PC-9 (cell line): Measurements from ENCODE around the gene USP24. TPM values are rescaled to one million over a fixed set of nuclear protein-coding genes. Genes with fewer than 3 reads are reported as not detected.

Experiments
- BruUV-seq: library from RNA; stranded (reverse); fragments of 400-500 nt; replicated peaks from 2 replicates; lab custom pipeline; 2021; lab: Mats Ljungman, UMichigan
- CTCF ChIA-PET: fragments of 300-600 bp; sonication (Branson Sonifier 250); formaldehyde crosslinking; loops from one replicate; lab custom pipeline; 2022; ENCODE audit warnings: antibody characterized with exemption; lab: Charles Lee
- POLR2A ChIA-PET: fragments of 300-600 bp; sonication (Branson Sonifier 250); formaldehyde crosslinking; loops from one replicate; lab custom pipeline; 2022; ENCODE audit warnings: antibody characterized with exemption; ENCODE audit not compliant: unreplicated experiment; lab: Charles Lee
- DNase-seq, 2 experiments: peaks; one replicate each; pipeline versions ENCODE4 v3.0.0 to v3.0.0-alpha.2; 2015 to 2022; ENCODE audit warnings: mixed read lengths in 1 of 2
- H2AFZ ChIP-seq: fragments of 200-600 bp; sonication (generic); 2 replicates; pipeline ENCODE4 v1.8.1; 2017; ENCODE audit warnings: antibody characterized with exemption
- H3F3A ChIP-seq: fragments of 200-600 bp; sonication (generic); 2 replicates; pipeline ENCODE4 v1.8.1; 2017; ENCODE audit warnings: antibody characterized with exemption, mild to moderate bottlenecking, low read depth; ENCODE audit not compliant: insufficient read depth
- H3K27ac ChIP-seq: fragments of 200-600 bp; sonication (generic); 2 replicates; pipeline ENCODE4 v1.6.1; 2016; ENCODE audit warnings: mixed run types
- H3K27me3 ChIP-seq: fragments of 200-600 bp; sonication (generic); 2 replicates; pipeline ENCODE4 v1.6.1; 2016; ENCODE audit warnings: low read depth, mixed run types; ENCODE audit not compliant: insufficient read depth
- H3K36me3 ChIP-seq: fragments of 200-600 bp; sonication (generic); 2 replicates; pipeline ENCODE4 v1.6.1; 2016; ENCODE audit warnings: low read depth, mixed run types
- H3K4me1 ChIP-seq: fragments of 200-600 bp; sonication (generic); replicated peaks from 2 replicates; pipeline ENCODE4 v1.6.1; 2016; ENCODE audit warnings: mixed run types; ENCODE audit not compliant: insufficient read depth
- H3K4me2 ChIP-seq: fragments of 200-600 bp; sonication (generic); 2 replicates; pipeline ENCODE4 v1.6.1; 2017; ENCODE audit warnings: mixed run types
- H3K4me3 ChIP-seq: fragments of 200-600 bp; sonication (generic); 2 replicates; pipeline ENCODE4 v1.6.1; 2016; ENCODE audit warnings: mixed run types
- H3K79me2 ChIP-seq: fragments of 200-600 bp; sonication (generic); 2 replicates; pipeline ENCODE4 v1.6.1; 2017; ENCODE audit warnings: low read depth, mixed run types
- H3K9me2 ChIP-seq: fragments of 200-600 bp; sonication (generic); 2 replicates; pipeline ENCODE4 v1.8.1; 2017; ENCODE audit warnings: mild to moderate bottlenecking; ENCODE audit not compliant: insufficient read depth
- H3K9me3 ChIP-seq: fragments of 200-600 bp; sonication (generic); 2 replicates; pipeline ENCODE4 v1.8.1; 2016; ENCODE audit warnings: low read depth; ENCODE audit not compliant: insufficient read depth
- H4K20me1 ChIP-seq: fragments of 200-600 bp; sonication (generic); 2 replicates; pipeline ENCODE4 v1.8.1; 2017; ENCODE audit not compliant: insufficient read depth
- CTCF ChIP-seq: fragments of 200-600 bp; sonication (generic); conservative IDR thresholded peaks from 2 replicates; pipeline ENCODE4 v1.6.1; 2017; ENCODE audit warnings: mixed run types, antibody characterized with exemption, mild to moderate bottlenecking, moderate library complexity
- EZH2 ChIP-seq: fragments of 200-600 bp; sonication (generic); IDR thresholded peaks from 2 replicates; pipeline ENCODE4 v1.8.0; 2017; ENCODE audit warnings: antibody characterized with exemption, low read depth
- intact Hi-C: fragments of 100-400 bp; cut with micrococcal nuclease; formaldehyde crosslinking; loops from one replicate; pipeline ENCODE4 v1.10.0; 2022; ENCODE audit not compliant: unreplicated experiment
- total RNA-seq: library from RNA; stranded (reverse); gene quantifications from 2 replicates; pipeline ENCODE4 v1.2.3, GENCODE V29; 2021

USP24 gene
- total RNA-seq, 1 experiment from 2014 or later: 61.0 TPM

GRCh38 chr1:55063577-55063942 lies 151.6 kb downstream of the USP24 start:
- H3F3A ChIP-seq: peaks cover 14% of the 10 kb centered on the region; the same call in 1 of the 2 replicates
- CTCF ChIA-PET: interaction anchor here (0.7 kb wide), 1 partner anchor 28 kb away, joined by 5 read pairs; no protein-coding TSS in a partner anchor
- H3K9me3 ChIP-seq: no peaks in the 10 kb centered on the region
- H3K4me1 ChIP-seq: no peaks in the 10 kb centered on the region; the same call in 1 of the 2 replicates
- H3K36me3 ChIP-seq: peaks cover 16% of the 10 kb centered on the region
- 0 out of 2 replicates have a peak, but pooled peaks cover 6% of the 10 kb centered on the region for H4K20me1 ChIP-seq
- H3K4me3 ChIP-seq: no peak overlapping the region
- H3K79me2 ChIP-seq: no peaks in the 10 kb centered on the region
- no peak for DNase-seq
- POLR2A ChIA-PET: no interaction called here
- intact Hi-C loops: no loop called here
- no peak overlapping the region for H3K4me2 ChIP-seq
- no peak overlapping the region for H3K27ac ChIP-seq
- H3K27me3 ChIP-seq: no peaks in the 10 kb centered on the region
- no peak overlapping the region for H2AFZ ChIP-seq
- BruUV-seq: no TSS peak
- H3K9me2 ChIP-seq: no peaks in the 10 kb centered on the region
- TF ChIP-seq CTCF (no peak), EZH2 (no peak)

GRCh38 chr1:55062801-55063576 lies 152.2 kb downstream of the USP24 start:
- H3K27me3 ChIP-seq: no peaks in the 10 kb centered on the region
- peaks cover 10% of the 10 kb centered on the region; the same call in 1 of the 2 replicates for H3K36me3 ChIP-seq
- H3K9me2 ChIP-seq: no peaks in the 10 kb centered on the region
- intact Hi-C loops: no loop called here
- POLR2A ChIA-PET: no interaction called here
- no peaks in the 10 kb centered on the region for H3K79me2 ChIP-seq
- 0 out of 2 replicates have a peak, but pooled peaks cover 6% of the 10 kb centered on the region for H4K20me1 ChIP-seq
- CTCF ChIA-PET: interaction anchor here (0.7 kb wide), 1 partner anchor 28 kb away, joined by 5 read pairs; no protein-coding TSS in a partner anchor
- TF ChIP-seq EZH2 (no peak), CTCF (no peak)
- H3K4me3 ChIP-seq: no peak overlapping the region
- no peaks in the 10 kb centered on the region; the same call in 1 of the 2 replicates for H3K4me1 ChIP-seq
- no peak overlapping the region for H2AFZ ChIP-seq
- no peak for DNase-seq
- BruUV-seq: no TSS peak
- no peak overlapping the region for H3K27ac ChIP-seq
- H3K4me2 ChIP-seq: no peak overlapping the region
- no peaks in the 10 kb centered on the region for H3K9me3 ChIP-seq
- H3F3A ChIP-seq: peaks cover 9% of the 10 kb centered on the region; the same call in 1 of the 2 replicates

GRCh38 chr1:55061706-55062321 lies 153.3 kb downstream of the USP24 start:
- Histone ChIP-seq H3K4me2 (no peak overlapping the region), H3K27me3 (no peaks in the 10 kb centered on the region), H2AFZ (no peak overlapping the region), H3K4me3 (no peak overlapping the region), H3K4me1 (no peaks in the 10 kb centered on the region; the same call in 1 of the 2 replicates), H3F3A (peaks cover 8% of the 10 kb centered on the region; the same call in 1 of the 2 replicates), H4K20me1 (0 out of 2 replicates have a peak, but pooled peaks cover 6% of the 10 kb centered on the region), H3K36me3 (0 out of 2 replicates have a peak, but pooled peaks cover 2% of the 10 kb centered on the region), H3K9me2 (no peaks in the 10 kb centered on the region), H3K9me3 (no peaks in the 10 kb centered on the region), H3K79me2 (no peaks in the 10 kb centered on the region), H3K27ac (no peak overlapping the region)
- no peak for DNase-seq
- no peak for TF ChIP-seq CTCF
- no peak for TF ChIP-seq EZH2
- POLR2A ChIA-PET: interaction anchor here (0.7 kb wide), 1 partner anchor 1580 kb away, joined by 3 read pairs; no protein-coding TSS in a partner anchor
- BruUV-seq: no TSS peak
- CTCF ChIA-PET: no interaction called here
- intact Hi-C loops: no loop called here
